ENCODE measurements around the gene ZNF638. TPM values are rescaled to one million over a fixed set of nuclear protein-coding genes. Genes with fewer than 3 reads are reported as not detected.

Gene ZNF638
- total RNA-seq, 1 experiment from 2014 or later = 109 TPM

GRCh38 chr2:71422786-71423185, 91.2 kb downstream of the ZNF638 start:
- Mint-ChIP-seq H3K36me3 (peaks cover 46% of the 10 kb centered on the region), H3K4me3 (no peak overlapping the region), H3K27me3 (ENCODE audit: low read depth) (no peaks in the 10 kb centered on the region), H3K9me3 (no peaks in the 10 kb centered on the region), H3K4me1 (peaks cover 8% of the 10 kb centered on the region), H3K27ac (peak overlapping the region; percentile 10)
- DNase-seq (ENCODE audit: low spot score) = no peak
- ChIA-PET POLR2A (no interaction called here), CTCF (interaction anchor here (0.5 to 1.3 kb wide), 2 partner anchors 108 to 478 kb away, joined by 3 read pairs; no protein-coding TSS in a partner anchor)
- no peak for TF ChIP-seq ELF4 (CRISPR knock-in tag; IDR thresholded peaks at IDR 0.05; ENCODE audit: low read depth)
- no peak for TF ChIP-seq ATF3 (CRISPR knock-in tag; conservative IDR thresholded peaks at IDR 0.05)
- no peak for ATAC-seq

GRCh38 chr2:71423817-71424420, 92.3 kb downstream of the ZNF638 start:
- no peak overlapping the region for H3K4me3 Mint-ChIP-seq

More at GRCh38 chr2:71423817-71424420, 92.3 kb downstream of the ZNF638 start:
- Mint-ChIP-seq H3K9me3 (no peaks in the 10 kb centered on the region), H3K27ac (peak overlapping the region; percentile 8), H3K27me3 (ENCODE audit: low read depth) (no peaks in the 10 kb centered on the region), H3K4me1 (peaks cover 4% of the 10 kb centered on the region), H3K36me3 (peaks cover 55% of the 10 kb centered on the region)
- DNase-seq (ENCODE audit: low spot score) = no peak
- TF ChIP-seq ETV6 (CRISPR knock-in tag; IDR thresholded peaks at IDR 0.05) = no peak
- no peak for TF ChIP-seq GABPB1 (CRISPR knock-in tag; IDR thresholded peaks at IDR 0.05)
- TF ChIP-seq MAX (CRISPR knock-in tag; IDR thresholded peaks at IDR 0.05) = no peak
- TF ChIP-seq RELA (CRISPR knock-in tag; IDR thresholded peaks at IDR 0.05; ENCODE audit: borderline replicate concordance) = no peak
- no peak for TF ChIP-seq HMGA2 (CRISPR knock-in tag; IDR thresholded peaks at IDR 0.05)
- TF ChIP-seq CREM (CRISPR knock-in tag; IDR thresholded peaks at IDR 0.05) = no peak
- TF ChIP-seq AFF4 (CRISPR knock-in tag; IDR thresholded peaks at IDR 0.05; ENCODE audit: borderline replicate concordance) = no peak
- TF ChIP-seq GRHL2 (CRISPR knock-in tag; IDR thresholded peaks at IDR 0.05; ENCODE audit: insufficient replicate concordance, severe bottlenecking) = no peak
- no peak for TF ChIP-seq ZMAT4 (CRISPR knock-in tag; IDR thresholded peaks at IDR 0.05)
- TF ChIP-seq NR2C2 (CRISPR knock-in tag; IDR thresholded peaks at IDR 0.05) = no peak
- no peak for TF ChIP-seq ZNF512 (CRISPR knock-in tag; IDR thresholded peaks at IDR 0.05; ENCODE audit: borderline replicate concordance)
- TF ChIP-seq FOXP4 (CRISPR knock-in tag; IDR thresholded peaks at IDR 0.05) = no peak
- TF ChIP-seq ZBTB21 (CRISPR knock-in tag; IDR thresholded peaks at IDR 0.05; ENCODE audit: borderline replicate concordance) = no peak
- TF ChIP-seq SOX15 (CRISPR knock-in tag; IDR thresholded peaks at IDR 0.05) = no peak
- TF ChIP-seq JUN (CRISPR knock-in tag; IDR thresholded peaks at IDR 0.05) = no peak
- ChIA-PET CTCF (interaction anchor here (0.6 to 1.3 kb wide), 4 partner anchors 10 to 754 kb away, joined by 3 to 5 read pairs (median 4); partner anchors contain the start of gene ZNF638), POLR2A (interaction anchor here (0.7 kb wide), 1 partner anchor 197 kb away, joined by 6 read pairs; the partner anchor contains the start of gene PAIP2B)
- ATAC-seq = no peak
